GM12891 (cell line): Measurements from ENCODE around the gene SPATA21.

ENCODE experiments used
- PAX5 ChIP-seq: IDR thresholded peaks from 2 replicates; pipeline ENCODE4 v1.6.1; 2011; ENCODE audit warnings: low read length, moderate library complexity, mild to moderate bottlenecking; ENCODE audit not compliant: insufficient read depth, severe bottlenecking
- POLR2A ChIP-seq: IDR thresholded peaks from 2 replicates; pipeline ENCODE4 v1.6.1; 2011; ENCODE audit warnings: low read depth, low read length, control low read depth
- POLR2AphosphoS5 ChIP-seq: IDR thresholded peaks from 2 replicates; pipeline ENCODE4 v1.6.1; 2011; ENCODE audit warnings: low read depth, low read length, control low read depth
- POU2F2 ChIP-seq: IDR thresholded peaks from 2 replicates; pipeline ENCODE4 v1.6.1; 2011; ENCODE audit warnings: low read depth, mild to moderate bottlenecking, control low read depth, low read length, moderate library complexity
- TAF1 ChIP-seq: IDR thresholded peaks from 2 replicates; pipeline ENCODE4 v1.6.1; 2011; ENCODE audit warnings: low read depth, low read length, control low read depth

DNA sequence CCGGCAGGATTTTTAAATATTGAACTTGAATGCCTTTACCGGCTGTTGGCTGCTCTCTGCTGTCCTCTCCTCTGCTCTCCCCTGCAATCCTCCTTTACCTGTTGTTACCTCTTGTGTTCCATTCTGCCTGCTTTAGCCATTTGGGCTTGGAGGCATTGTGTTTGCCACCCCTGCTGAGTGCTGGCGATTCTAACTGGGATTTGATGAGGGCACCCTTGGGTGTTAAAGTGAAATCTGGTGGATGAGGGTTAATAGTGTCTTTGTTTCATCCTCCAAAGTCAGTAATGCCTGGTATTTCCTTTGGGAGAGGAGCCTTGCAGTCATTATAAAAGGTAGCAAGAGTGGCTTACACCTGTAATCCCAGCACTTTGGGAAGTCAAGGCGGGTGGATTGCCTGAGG lies 60.3 kb downstream of the SPATA21 start:
- TF ChIP-seq POLR2A (no peak), POLR2AphosphoS5 (no peak), PAX5 (no peak), POU2F2 (no peak), TAF1 (no peak)
